Measurements from ENCODE around the gene ATR.

DNA sequence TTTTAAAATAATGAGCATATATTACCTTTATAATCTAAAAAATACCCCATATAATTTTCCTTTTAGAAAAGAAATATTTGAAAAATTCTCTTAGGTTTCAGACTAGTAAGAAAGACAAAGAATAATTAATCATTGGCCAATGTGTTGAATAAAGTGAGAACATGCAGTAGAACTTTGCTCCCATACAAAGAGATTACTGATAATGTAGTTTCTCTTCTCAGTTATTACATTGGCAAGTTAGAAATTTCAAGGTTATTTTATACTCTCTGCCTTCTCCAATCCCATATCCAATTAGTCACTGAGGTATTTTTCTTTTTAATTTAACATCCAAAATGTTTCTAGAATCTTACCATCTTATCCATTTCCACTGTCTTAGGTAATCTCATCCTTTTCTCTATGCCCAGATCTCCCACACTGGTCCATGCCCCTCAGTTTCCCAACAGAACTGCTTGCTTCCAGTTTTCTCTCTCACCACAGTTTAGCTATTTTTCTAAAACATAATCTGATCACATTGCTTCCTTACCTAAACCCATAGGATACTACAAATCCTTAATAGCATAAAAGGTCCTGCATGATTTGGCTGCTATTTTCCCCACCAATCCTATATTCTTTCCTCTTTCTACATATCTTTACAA is 141.5 kb downstream of the ATR start:
- no peak for TF ChIP-seq CTCF (IDR thresholded peaks at IDR 0.05)
- TF ChIP-seq POLR2AphosphoS5 (IDR thresholded peaks at IDR 0.05) = no peak
- TF ChIP-seq POLR2A (IDR thresholded peaks at IDR 0.05; ENCODE audit: low read depth) = no peak

Measured in esophagus muscularis mucosa (tissue), 3 donors.